HEK293 (cell line): ENCODE measurements around the gene ADNP.

Source experiments
- CTCF ChIA-PET: fragments of 350-600 bp; formaldehyde crosslinking; extraction: SDS; loops from one replicate; lab custom pipeline; 2021; ENCODE audit warnings: antibody characterized with exemption; lab: Yijun Ruan, JAX
- POLR2A ChIA-PET: fragments of 300-600 bp; formaldehyde crosslinking; extraction: SDS; loops from one replicate; lab custom pipeline; 2020; ENCODE audit warnings: antibody characterized with exemption, inconsistent platforms; lab: Yijun Ruan, JAX
- H3K27ac ChIP-seq: fragments of 200-500 bp; sonication (Bioruptor generic); 2 replicates; pipeline ENCODE4 v1.5.1; 2014; ENCODE audit warnings: low read depth, low read length, control low read depth, inconsistent platforms; ENCODE audit errors: extremely low read depth
- H3K36me3 ChIP-seq, 2 experiments: fragments of 200-500 bp in 1 of 2; sonication (Bioruptor generic) in 1 of 2; 1 replicate in 1 of 2; 2 replicates in 1 of 2; pipeline ENCODE4 v1.5.1; 2014 to 2017; ENCODE audit warnings: inconsistent platforms in 2 of 2, low read length in 2 of 2; ENCODE audit not compliant: control insufficient read depth in 2 of 2, insufficient read depth in 1 of 2
- H3K4me1 ChIP-seq: fragments of 200-500 bp; sonication (Bioruptor generic); 2 replicates; pipeline ENCODE4 v1.5.1; 2014; ENCODE audit warnings: mild to moderate bottlenecking, low read length, inconsistent platforms; ENCODE audit not compliant: control insufficient read depth, insufficient read depth
- H3K4me3 ChIP-seq: 2 replicates; pipeline ENCODE4 v1.5.1; 2011; ENCODE audit warnings: low read depth, mild to moderate bottlenecking, control low read depth, low read length, moderate library complexity
- H3K9me3 ChIP-seq: fragments of 200-500 bp; sonication (Bioruptor generic); 2 replicates; pipeline ENCODE4 v1.5.1; 2014; ENCODE audit warnings: low read depth, low read length, inconsistent platforms; ENCODE audit not compliant: control insufficient read depth, insufficient read depth
- GFI1B ChIP-seq: fragments of 450-650 bp; formaldehyde crosslinking; IDR thresholded peaks from 2 replicates; pipeline ENCODE4 v1.5.1; 2016; ENCODE audit warnings: missing biosample characterization, missing genetic modification characterization
- HOXC10 ChIP-seq: sonication (generic); formaldehyde crosslinking; IDR thresholded peaks from 2 replicates; pipeline ENCODE4 v1.8.1; 2023; ENCODE audit warnings: mild to moderate bottlenecking, missing genetic modification reagents
- IKZF3 ChIP-seq: fragments of 450-650 bp; IDR thresholded peaks from 2 replicates; pipeline ENCODE4 v1.5.0; 2018; ENCODE audit warnings: missing biosample characterization, mild to moderate bottlenecking, missing genetic modification characterization, moderate library complexity
- KLF16 ChIP-seq: fragments of 450-650 bp; formaldehyde crosslinking; IDR thresholded peaks from 2 replicates; pipeline ENCODE4 v1.5.1; 2017; ENCODE audit warnings: missing biosample characterization, missing genetic modification characterization
- KLF7 ChIP-seq: fragments of 450-650 bp; formaldehyde crosslinking; IDR thresholded peaks from 2 replicates; pipeline ENCODE4 v1.5.1; 2016; ENCODE audit warnings: missing biosample characterization, missing genetic modification characterization, borderline replicate concordance
- MZF1 ChIP-seq: fragments of 450-650 bp; formaldehyde crosslinking; IDR thresholded peaks from 2 replicates; pipeline ENCODE4 v1.5.1; 2017; ENCODE audit warnings: missing biosample characterization, missing genetic modification characterization, borderline replicate concordance
- YY1 ChIP-seq: fragments of 450-650 bp; formaldehyde crosslinking; IDR thresholded peaks from 2 replicates; pipeline ENCODE4 v1.5.1; 2018; ENCODE audit warnings: missing biosample characterization, missing genetic modification characterization
- ZBTB20 ChIP-seq: fragments of 450-650 bp; formaldehyde crosslinking; IDR thresholded peaks from 2 replicates; pipeline ENCODE4 v1.5.1; 2016; ENCODE audit warnings: missing biosample characterization, missing genetic modification characterization
- ZNF157 ChIP-seq: fragments of 450-650 bp; formaldehyde crosslinking; IDR thresholded peaks from 2 replicates; pipeline ENCODE4 v1.5.1; 2016; ENCODE audit warnings: missing biosample characterization, missing genetic modification characterization
- ZNF174 ChIP-seq: fragments of 450-650 bp; formaldehyde crosslinking; IDR thresholded peaks from 2 replicates; pipeline ENCODE4 v1.5.0; 2017; ENCODE audit warnings: missing biosample characterization, mild to moderate bottlenecking, missing genetic modification characterization
- ZNF175 ChIP-seq: fragments of 450-650 bp; formaldehyde crosslinking; IDR thresholded peaks from 2 replicates; pipeline ENCODE4 v1.5.1; 2016; ENCODE audit warnings: missing biosample characterization, missing genetic modification characterization
- ZNF211 ChIP-seq: fragments of 450-650 bp; formaldehyde crosslinking; IDR thresholded peaks from 2 replicates; pipeline ENCODE4 v1.5.1; 2016; ENCODE audit warnings: low read depth, missing biosample characterization, missing genetic modification characterization
- ZNF335 ChIP-seq: fragments of 450-650 bp; formaldehyde crosslinking; conservative IDR thresholded peaks from 2 replicates; pipeline ENCODE4 v1.5.1; 2016; ENCODE audit warnings: missing biosample characterization, missing genetic modification characterization
- ZNF404 ChIP-seq: fragments of 450-650 bp; formaldehyde crosslinking; IDR thresholded peaks from 2 replicates; pipeline ENCODE4 v1.5.1; 2017; ENCODE audit warnings: missing biosample characterization, missing genetic modification characterization
- ZNF426 ChIP-seq: fragments of 450-650 bp; formaldehyde crosslinking; IDR thresholded peaks from 2 replicates; pipeline ENCODE4 v1.5.1; 2017; ENCODE audit warnings: missing biosample characterization, missing genetic modification characterization, mild to moderate bottlenecking, inconsistent platforms, moderate library complexity
- ZNF510 ChIP-seq: fragments of 450-650 bp; formaldehyde crosslinking; IDR thresholded peaks from 2 replicates; pipeline ENCODE4 v1.5.1; 2018; ENCODE audit warnings: mild to moderate bottlenecking, missing genetic modification characterization, missing biosample characterization; ENCODE audit not compliant: insufficient replicate concordance
- ZNF701 ChIP-seq: fragments of 450-650 bp; formaldehyde crosslinking; IDR thresholded peaks from 2 replicates; pipeline ENCODE4 v1.5.1; 2016; ENCODE audit warnings: missing biosample characterization, missing genetic modification characterization
- ZNF747 ChIP-seq: fragments of 450-650 bp; formaldehyde crosslinking; IDR thresholded peaks from 2 replicates; pipeline ENCODE4 v1.5.1; 2016; ENCODE audit warnings: missing biosample characterization, missing genetic modification characterization
- ZNF792 ChIP-seq: fragments of 450-650 bp; formaldehyde crosslinking; IDR thresholded peaks from 2 replicates; pipeline ENCODE4 v1.5.1; 2016; ENCODE audit warnings: missing biosample characterization, missing genetic modification characterization
- TF ChIP-seq, protein P1 (sequence below): fragments of 450-650 bp; formaldehyde crosslinking; IDR thresholded peaks from 2 replicates; pipeline ENCODE4 v1.5.1; 2017; ENCODE audit warnings: missing biosample characterization, missing genetic modification characterization
- TF ChIP-seq, protein P2 (sequence below): fragments of 450-650 bp; formaldehyde crosslinking; IDR thresholded peaks from 2 replicates; pipeline ENCODE4 v1.5.1; 2017; ENCODE audit warnings: missing biosample characterization, missing genetic modification characterization
- TF ChIP-seq, protein P3 (sequence below): fragments of 450-650 bp; formaldehyde crosslinking; IDR thresholded peaks from 2 replicates; pipeline ENCODE4 v1.5.1; 2016; ENCODE audit warnings: missing biosample characterization, missing genetic modification characterization
- TF ChIP-seq, protein P4 (sequence below): fragments of 450-650 bp; formaldehyde crosslinking; IDR thresholded peaks from 2 replicates; pipeline ENCODE4 v1.5.1; 2016; ENCODE audit warnings: missing biosample characterization, missing genetic modification characterization, low read depth
- TF ChIP-seq, protein P5 (sequence below): fragments of 450-650 bp; formaldehyde crosslinking; IDR thresholded peaks from 2 replicates; pipeline ENCODE4 v1.5.1; 2016; ENCODE audit warnings: missing biosample characterization, missing genetic modification characterization

The ADNP gene

DNA sequence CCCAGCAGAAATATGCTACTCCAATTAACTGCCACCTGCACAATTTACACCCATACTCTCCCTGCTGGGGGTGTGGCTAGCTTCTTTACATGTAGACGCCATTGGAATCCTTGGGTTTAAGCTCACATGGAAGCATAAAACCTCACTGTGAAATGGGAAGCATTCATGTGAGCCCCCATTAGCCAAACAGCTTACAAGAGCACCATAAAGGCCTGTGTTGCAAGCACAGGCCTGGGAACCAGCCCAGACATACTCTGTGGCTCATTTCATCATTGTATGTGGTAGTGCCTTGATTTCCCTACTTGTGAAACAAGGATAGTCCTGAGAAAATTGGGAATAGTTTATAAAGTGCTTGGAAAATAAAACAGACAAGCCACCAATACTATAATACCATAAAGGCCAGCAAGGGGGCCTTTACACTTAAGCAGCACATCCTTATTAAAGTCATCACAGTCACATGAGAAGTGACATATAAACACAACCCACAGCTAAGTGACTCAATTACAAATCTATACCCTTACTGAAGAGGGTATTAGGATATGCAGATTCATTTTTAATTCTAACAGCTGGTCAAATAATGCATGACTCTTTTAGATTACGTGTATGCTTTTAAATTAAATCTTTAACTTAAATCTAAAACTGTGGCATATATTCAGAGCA lies 6.8 kb downstream of the ADNP start:
- Histone ChIP-seq H3K4me3 (no peak overlapping the region), H3K27ac (no peak overlapping the region), H3K4me1 (peaks cover 9% of the 10 kb centered on the region), H3K9me3 (no peaks in the 10 kb centered on the region), H3K36me3 (peaks cover 10 to 84% of the 10 kb centered on the region in 2 experiments)
- POLR2A ChIA-PET: no interaction called here
- TF ChIP-seq YY1 (tag by site-specific recombination): no peak
- no peak for TF ChIP-seq ZNF747 (tag by site-specific recombination)
- no peak for TF ChIP-seq ZNF157 (tag by site-specific recombination)
- TF ChIP-seq ZNF404: no peak
- TF ChIP-seq, protein P1, sequence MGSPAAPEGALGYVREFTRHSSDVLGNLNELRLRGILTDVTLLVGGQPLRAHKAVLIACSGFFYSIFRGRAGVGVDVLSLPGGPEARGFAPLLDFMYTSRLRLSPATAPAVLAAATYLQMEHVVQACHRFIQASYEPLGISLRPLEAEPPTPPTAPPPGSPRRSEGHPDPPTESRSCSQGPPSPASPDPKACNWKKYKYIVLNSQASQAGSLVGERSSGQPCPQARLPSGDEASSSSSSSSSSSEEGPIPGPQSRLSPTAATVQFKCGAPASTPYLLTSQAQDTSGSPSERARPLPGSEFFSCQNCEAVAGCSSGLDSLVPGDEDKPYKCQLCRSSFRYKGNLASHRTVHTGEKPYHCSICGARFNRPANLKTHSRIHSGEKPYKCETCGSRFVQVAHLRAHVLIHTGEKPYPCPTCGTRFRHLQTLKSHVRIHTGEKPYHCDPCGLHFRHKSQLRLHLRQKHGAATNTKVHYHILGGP (tag by site-specific recombination): no peak
- TF ChIP-seq, protein P2, sequence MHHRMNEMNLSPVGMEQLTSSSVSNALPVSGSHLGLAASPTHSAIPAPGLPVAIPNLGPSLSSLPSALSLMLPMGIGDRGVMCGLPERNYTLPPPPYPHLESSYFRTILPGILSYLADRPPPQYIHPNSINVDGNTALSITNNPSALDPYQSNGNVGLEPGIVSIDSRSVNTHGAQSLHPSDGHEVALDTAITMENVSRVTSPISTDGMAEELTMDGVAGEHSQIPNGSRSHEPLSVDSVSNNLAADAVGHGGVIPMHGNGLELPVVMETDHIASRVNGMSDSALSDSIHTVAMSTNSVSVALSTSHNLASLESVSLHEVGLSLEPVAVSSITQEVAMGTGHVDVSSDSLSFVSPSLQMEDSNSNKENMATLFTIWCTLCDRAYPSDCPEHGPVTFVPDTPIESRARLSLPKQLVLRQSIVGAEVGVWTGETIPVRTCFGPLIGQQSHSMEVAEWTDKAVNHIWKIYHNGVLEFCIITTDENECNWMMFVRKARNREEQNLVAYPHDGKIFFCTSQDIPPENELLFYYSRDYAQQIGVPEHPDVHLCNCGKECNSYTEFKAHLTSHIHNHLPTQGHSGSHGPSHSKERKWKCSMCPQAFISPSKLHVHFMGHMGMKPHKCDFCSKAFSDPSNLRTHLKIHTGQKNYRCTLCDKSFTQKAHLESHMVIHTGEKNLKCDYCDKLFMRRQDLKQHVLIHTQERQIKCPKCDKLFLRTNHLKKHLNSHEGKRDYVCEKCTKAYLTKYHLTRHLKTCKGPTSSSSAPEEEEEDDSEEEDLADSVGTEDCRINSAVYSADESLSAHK (tag by site-specific recombination): no peak
- no peak for TF ChIP-seq KLF7 (tag by site-specific recombination)
- TF ChIP-seq ZNF426: no peak
- TF ChIP-seq KLF16 (tag by site-specific recombination): no peak
- TF ChIP-seq, protein P3, sequence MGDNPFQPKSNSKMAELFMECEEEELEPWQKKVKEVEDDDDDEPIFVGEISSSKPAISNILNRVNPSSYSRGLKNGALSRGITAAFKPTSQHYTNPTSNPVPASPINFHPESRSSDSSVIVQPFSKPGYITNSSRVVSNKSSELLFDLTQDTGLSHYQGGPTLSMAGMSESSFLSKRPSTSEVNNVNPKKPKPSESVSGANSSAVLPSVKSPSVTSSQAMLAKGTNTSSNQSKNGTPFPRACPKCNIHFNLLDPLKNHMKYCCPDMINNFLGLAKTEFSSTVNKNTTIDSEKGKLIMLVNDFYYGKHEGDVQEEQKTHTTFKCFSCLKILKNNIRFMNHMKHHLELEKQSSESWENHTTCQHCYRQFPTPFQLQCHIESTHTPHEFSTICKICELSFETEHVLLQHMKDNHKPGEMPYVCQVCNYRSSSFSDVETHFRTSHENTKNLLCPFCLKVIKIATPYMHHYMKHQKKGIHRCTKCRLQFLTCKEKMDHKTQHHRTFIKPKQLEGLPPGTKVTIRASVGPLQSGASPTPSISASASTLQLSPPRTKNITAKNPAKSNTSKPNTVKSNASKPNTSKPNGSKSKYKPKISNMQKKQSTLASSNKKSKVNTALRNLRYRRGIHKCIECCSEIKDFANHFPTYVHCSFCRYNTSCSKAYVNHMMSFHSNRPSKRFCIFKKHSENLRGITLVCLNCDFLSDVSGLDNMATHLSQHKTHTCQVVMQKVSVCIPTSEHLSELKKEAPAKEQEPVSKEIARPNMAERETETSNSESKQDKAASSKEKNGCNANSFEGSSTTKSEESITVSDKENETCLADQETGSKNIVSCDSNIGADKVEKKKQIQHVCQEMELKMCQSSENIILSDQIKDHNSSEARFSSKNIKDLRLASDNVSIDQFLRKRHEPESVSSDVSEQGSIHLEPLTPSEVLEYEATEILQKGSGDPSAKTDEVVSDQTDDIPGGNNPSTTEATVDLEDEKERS (tag by site-specific recombination): no peak
- TF ChIP-seq ZNF175 (tag by site-specific recombination): no peak
- TF ChIP-seq MZF1: no peak
- TF ChIP-seq IKZF3: no peak
- CTCF ChIA-PET: interaction anchor here (0.6 to 1.6 kb wide), 4 partner anchors 130 to 444 kb away, joined by 3 to 6 read pairs (median 4); partner anchors contain the start of gene BCAS4

DNA sequence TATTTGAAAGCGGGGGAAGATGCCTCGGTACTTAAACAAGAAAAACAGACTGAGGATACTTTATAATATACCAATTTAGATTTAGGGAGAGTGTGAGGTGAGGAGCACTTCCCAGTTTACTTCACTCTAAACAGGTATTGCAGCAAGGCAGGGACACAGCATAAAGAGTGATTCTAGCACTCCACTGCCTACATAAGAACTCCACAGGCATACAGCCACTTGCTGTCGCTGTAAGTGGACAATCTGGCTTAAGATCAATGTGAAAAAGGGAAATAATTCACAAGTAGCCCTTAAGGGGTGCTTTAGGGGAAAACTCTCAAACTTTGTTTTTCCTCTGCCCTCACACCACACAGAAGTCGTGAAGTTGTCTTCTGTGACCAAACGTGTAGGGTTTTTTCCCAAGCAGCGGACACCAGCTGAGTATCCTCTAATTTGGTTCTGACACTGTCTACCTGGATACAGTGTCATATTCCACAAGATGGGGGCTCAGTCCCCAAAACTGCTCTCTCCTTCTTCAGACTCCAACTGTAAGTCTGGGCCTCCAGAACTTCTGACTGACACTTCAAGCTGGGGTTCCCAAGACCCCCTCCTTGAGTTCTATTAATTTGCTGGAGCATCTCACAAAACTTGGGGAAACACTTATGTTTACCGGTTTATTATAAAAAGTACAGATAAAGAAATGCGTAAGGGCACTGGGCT lies 9.3 kb downstream of the ADNP start:
- POLR2A ChIA-PET: no interaction called here
- Histone ChIP-seq H3K4me1 (peaks cover 23% of the 10 kb centered on the region), H3K36me3 (peaks cover 4 to 79% of the 10 kb centered on the region in 2 experiments), H3K27ac (no peak overlapping the region), H3K9me3 (no peaks in the 10 kb centered on the region), H3K4me3 (no peak overlapping the region)
- CTCF ChIA-PET: no interaction called here
- TF ChIP-seq, protein P4, sequence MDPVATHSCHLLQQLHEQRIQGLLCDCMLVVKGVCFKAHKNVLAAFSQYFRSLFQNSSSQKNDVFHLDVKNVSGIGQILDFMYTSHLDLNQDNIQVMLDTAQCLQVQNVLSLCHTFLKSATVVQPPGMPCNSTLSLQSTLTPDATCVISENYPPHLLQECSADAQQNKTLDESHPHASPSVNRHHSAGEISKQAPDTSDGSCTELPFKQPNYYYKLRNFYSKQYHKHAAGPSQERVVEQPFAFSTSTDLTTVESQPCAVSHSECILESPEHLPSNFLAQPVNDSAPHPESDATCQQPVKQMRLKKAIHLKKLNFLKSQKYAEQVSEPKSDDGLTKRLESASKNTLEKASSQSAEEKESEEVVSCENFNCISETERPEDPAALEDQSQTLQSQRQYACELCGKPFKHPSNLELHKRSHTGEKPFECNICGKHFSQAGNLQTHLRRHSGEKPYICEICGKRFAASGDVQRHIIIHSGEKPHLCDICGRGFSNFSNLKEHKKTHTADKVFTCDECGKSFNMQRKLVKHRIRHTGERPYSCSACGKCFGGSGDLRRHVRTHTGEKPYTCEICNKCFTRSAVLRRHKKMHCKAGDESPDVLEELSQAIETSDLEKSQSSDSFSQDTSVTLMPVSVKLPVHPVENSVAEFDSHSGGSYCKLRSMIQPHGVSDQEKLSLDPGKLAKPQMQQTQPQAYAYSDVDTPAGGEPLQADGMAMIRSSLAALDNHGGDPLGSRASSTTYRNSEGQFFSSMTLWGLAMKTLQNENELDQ (tag by site-specific recombination): no peak
- TF ChIP-seq ZNF335: no peak
- no peak for TF ChIP-seq ZNF174 (tag by site-specific recombination)
- no peak for TF ChIP-seq GFI1B (tag by site-specific recombination)
- no peak for TF ChIP-seq ZNF792
- TF ChIP-seq ZNF510 (tag by site-specific recombination): no peak
- TF ChIP-seq, protein P5, sequence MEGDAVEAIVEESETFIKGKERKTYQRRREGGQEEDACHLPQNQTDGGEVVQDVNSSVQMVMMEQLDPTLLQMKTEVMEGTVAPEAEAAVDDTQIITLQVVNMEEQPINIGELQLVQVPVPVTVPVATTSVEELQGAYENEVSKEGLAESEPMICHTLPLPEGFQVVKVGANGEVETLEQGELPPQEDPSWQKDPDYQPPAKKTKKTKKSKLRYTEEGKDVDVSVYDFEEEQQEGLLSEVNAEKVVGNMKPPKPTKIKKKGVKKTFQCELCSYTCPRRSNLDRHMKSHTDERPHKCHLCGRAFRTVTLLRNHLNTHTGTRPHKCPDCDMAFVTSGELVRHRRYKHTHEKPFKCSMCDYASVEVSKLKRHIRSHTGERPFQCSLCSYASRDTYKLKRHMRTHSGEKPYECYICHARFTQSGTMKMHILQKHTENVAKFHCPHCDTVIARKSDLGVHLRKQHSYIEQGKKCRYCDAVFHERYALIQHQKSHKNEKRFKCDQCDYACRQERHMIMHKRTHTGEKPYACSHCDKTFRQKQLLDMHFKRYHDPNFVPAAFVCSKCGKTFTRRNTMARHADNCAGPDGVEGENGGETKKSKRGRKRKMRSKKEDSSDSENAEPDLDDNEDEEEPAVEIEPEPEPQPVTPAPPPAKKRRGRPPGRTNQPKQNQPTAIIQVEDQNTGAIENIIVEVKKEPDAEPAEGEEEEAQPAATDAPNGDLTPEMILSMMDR (tag by site-specific recombination): no peak
- no peak for TF ChIP-seq ZNF211
- no peak for TF ChIP-seq HOXC10
- no peak for TF ChIP-seq ZBTB20
- no peak for TF ChIP-seq ZNF701 (tag by site-specific recombination)
